ENCODE data around the gene GALNT18. TPM values are rescaled to one million over a fixed set of nuclear protein-coding genes. Genes with fewer than 3 reads are reported as not detected.

GALNT18 gene
- total RNA-seq, 1 donor from 2014 or later = 39.8 TPM

DNA sequence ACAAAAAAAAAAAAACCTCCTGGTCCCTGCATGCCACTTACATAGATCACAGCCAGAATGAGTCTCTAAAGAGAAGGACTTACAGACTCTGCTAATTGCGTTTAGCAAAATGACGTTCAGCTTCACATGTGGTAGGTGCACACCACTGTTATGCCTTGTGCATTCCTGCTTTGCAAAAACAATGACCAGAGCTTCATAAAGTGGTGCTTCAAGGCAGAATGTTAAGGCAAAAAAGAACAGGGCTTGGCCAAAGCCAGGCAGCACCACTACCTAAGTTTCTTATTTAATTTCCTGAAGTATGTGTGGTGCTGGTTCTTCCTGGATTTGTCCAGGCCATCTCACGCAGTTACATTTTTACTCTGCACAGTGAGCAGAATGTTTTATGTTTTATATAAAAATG is 85.2 kb downstream of the GALNT18 start:
- Mint-ChIP-seq H3K9me3 (ENCODE audit: unreplicated experiment) (no peaks in the 10 kb centered on the region), H3K27me3 (ENCODE audit: unreplicated experiment) (no peaks in the 10 kb centered on the region), H3K4me1 (ENCODE audit: unreplicated experiment) (peaks cover 55% of the 10 kb centered on the region), H3K4me3 (ENCODE audit: unreplicated experiment) (no peak overlapping the region), H3K36me3 (ENCODE audit: unreplicated experiment) (no peaks in the 10 kb centered on the region), H3K27ac (ENCODE audit: unreplicated experiment) (no peak overlapping the region)
- TF ChIP-seq, protein P1, sequence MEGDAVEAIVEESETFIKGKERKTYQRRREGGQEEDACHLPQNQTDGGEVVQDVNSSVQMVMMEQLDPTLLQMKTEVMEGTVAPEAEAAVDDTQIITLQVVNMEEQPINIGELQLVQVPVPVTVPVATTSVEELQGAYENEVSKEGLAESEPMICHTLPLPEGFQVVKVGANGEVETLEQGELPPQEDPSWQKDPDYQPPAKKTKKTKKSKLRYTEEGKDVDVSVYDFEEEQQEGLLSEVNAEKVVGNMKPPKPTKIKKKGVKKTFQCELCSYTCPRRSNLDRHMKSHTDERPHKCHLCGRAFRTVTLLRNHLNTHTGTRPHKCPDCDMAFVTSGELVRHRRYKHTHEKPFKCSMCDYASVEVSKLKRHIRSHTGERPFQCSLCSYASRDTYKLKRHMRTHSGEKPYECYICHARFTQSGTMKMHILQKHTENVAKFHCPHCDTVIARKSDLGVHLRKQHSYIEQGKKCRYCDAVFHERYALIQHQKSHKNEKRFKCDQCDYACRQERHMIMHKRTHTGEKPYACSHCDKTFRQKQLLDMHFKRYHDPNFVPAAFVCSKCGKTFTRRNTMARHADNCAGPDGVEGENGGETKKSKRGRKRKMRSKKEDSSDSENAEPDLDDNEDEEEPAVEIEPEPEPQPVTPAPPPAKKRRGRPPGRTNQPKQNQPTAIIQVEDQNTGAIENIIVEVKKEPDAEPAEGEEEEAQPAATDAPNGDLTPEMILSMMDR (IDR thresholded peaks at IDR 0.05) = no peak
- DNase-seq (ENCODE audit: extremely low spot score, unreplicated experiment) = no peak

DNA sequence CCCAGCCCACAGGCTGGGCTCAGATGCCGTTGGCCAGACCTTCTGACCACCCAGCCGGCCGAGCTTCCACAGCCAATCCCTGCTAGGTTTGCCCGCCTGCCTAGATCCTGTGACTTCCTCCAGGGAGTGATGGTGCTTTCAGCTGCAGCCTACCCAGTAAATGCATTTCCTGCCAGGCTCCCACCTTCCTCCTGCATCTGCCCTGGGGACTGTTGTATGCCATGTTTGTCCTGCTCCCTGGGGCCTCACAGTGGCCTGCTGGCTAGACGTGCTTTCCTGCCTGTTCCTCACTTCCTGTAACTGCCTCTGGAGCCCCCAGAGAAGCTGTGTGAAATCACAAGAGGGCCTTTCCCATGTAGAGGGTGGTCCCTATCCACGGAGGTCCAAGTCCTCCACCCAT is 86.2 kb downstream of the GALNT18 start:
- H3K27ac Mint-ChIP-seq (ENCODE audit: unreplicated experiment) = no peak overlapping the region
- no peaks in the 10 kb centered on the region for H3K27me3 Mint-ChIP-seq (ENCODE audit: unreplicated experiment)
- TF ChIP-seq, protein P1 (IDR thresholded peaks at IDR 0.05) = no peak
- no peak overlapping the region for H3K4me3 Mint-ChIP-seq (ENCODE audit: unreplicated experiment)
- peaks cover 64% of the 10 kb centered on the region for H3K4me1 Mint-ChIP-seq (ENCODE audit: unreplicated experiment)
- DNase-seq (ENCODE audit: extremely low spot score, unreplicated experiment) = no peak
- H3K9me3 Mint-ChIP-seq (ENCODE audit: unreplicated experiment) = no peaks in the 10 kb centered on the region
- H3K36me3 Mint-ChIP-seq (ENCODE audit: unreplicated experiment) = no peaks in the 10 kb centered on the region

DNA sequence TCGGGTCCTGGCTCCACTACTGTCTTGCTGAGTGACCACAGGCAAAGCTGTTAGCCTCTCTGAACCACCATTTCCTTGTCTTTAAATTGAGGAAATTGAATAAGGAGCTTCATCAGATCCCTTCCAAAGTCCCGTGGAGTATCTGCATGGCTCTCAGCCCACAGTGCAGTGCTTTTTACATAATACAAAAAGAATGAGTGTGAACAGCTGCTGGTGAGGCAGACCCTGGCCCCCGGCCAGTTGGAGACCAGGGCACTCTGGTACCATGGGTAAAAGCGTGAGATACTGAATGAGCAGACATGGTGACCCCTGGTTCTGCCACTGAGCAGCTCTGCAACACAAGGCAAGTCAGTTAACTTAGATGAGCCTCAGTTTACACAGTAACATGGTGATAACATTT is 86.8 kb downstream of the GALNT18 start:
- Mint-ChIP-seq H3K27me3 (ENCODE audit: unreplicated experiment) (no peaks in the 10 kb centered on the region), H3K27ac (ENCODE audit: unreplicated experiment) (no peak overlapping the region), H3K36me3 (ENCODE audit: unreplicated experiment) (no peaks in the 10 kb centered on the region), H3K4me1 (ENCODE audit: unreplicated experiment) (peaks cover 71% of the 10 kb centered on the region), H3K9me3 (ENCODE audit: unreplicated experiment) (no peaks in the 10 kb centered on the region), H3K4me3 (ENCODE audit: unreplicated experiment) (no peak overlapping the region)
- TF ChIP-seq, protein P1 (IDR thresholded peaks at IDR 0.05) = no peak
- DNase-seq (ENCODE audit: extremely low spot score, unreplicated experiment) = no peak

- Mint-ChIP-seq H3K27ac (ENCODE audit: unreplicated experiment) (no peak overlapping the region), H3K36me3 (ENCODE audit: unreplicated experiment) (peaks cover 2% of the 10 kb centered on the region), H3K27me3 (ENCODE audit: unreplicated experiment) (no peaks in the 10 kb centered on the region), H3K4me1 (ENCODE audit: unreplicated experiment) (peaks cover 67% of the 10 kb centered on the region), H3K4me3 (ENCODE audit: unreplicated experiment) (no peak overlapping the region), H3K9me3 (ENCODE audit: unreplicated experiment) (no peaks in the 10 kb centered on the region)
- no peak for DNase-seq (ENCODE audit: extremely low spot score, unreplicated experiment)
- TF ChIP-seq, protein P1 (IDR thresholded peaks at IDR 0.05) = no peak
Observed at GRCh38 chr11:11533751-11534150, 88.1 kb downstream of the GALNT18 start.

DNA sequence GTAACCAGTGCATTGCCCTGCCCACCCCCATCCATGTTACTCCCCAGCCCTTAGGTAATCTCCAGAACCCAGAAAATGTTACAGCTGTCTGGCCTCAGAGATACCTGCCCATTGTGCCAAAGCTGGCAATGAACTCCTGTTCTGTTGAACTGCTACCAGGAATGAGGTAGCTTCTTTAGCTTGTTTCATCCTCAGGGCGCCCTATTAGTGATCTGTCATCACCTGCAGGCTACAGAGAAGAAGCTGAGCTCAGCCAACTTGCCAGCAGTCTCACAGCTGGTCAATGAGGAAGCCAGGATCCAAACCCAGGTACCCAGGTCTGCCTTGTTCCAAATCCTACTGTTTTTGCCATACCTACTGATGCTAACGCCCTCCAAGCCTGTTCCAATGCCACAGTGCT is 88.7 kb downstream of the GALNT18 start:
- no peak for DNase-seq (ENCODE audit: extremely low spot score, unreplicated experiment)
- no peaks in the 10 kb centered on the region for H3K9me3 Mint-ChIP-seq (ENCODE audit: unreplicated experiment)
- H3K27ac Mint-ChIP-seq (ENCODE audit: unreplicated experiment) = no peak overlapping the region
- TF ChIP-seq, protein P1 (IDR thresholded peaks at IDR 0.05) = no peak
- no peak overlapping the region for H3K4me3 Mint-ChIP-seq (ENCODE audit: unreplicated experiment)
- H3K4me1 Mint-ChIP-seq (ENCODE audit: unreplicated experiment) = peaks cover 61% of the 10 kb centered on the region
- no peaks in the 10 kb centered on the region for H3K27me3 Mint-ChIP-seq (ENCODE audit: unreplicated experiment)
- peaks cover 2% of the 10 kb centered on the region for H3K36me3 Mint-ChIP-seq (ENCODE audit: unreplicated experiment)
